ENCODE data around the gene PRR36.

The PRR36 gene

GRCh38 chr19:7871437-7872305 is 2.5 kb downstream of the PRR36 start:
- DNase-seq: peak; percentile 75

- DNase-seq: peak; percentile 29
Measured at GRCh38 chr19:7870571-7871436, 3.4 kb downstream of the PRR36 start.

GRCh38 chr19:7869910-7870511 is 4.2 kb downstream of the PRR36 start:
- peak; percentile 72 for DNase-seq

- DNase-seq: peak; percentile 77
Measured at GRCh38 chr19:7869453-7869909, 4.7 kb downstream of the PRR36 start.

GRCh38 chr19:7868671-7869452 is 5.3 kb downstream of the PRR36 start:
- DNase-seq: peak; percentile 89

- peak; percentile 39 for DNase-seq
Measured at GRCh38 chr19:7868326-7868670, 5.9 kb downstream of the PRR36 start.

GRCh38 chr19:7867092-7867844 is 6.9 kb downstream of the PRR36 start:
- DNase-seq: no peak

- no peak for DNase-seq
Measured at GRCh38 chr19:7866399-7867091, 7.6 kb downstream of the PRR36 start.

GRCh38 chr19:7865262-7865911 is 8.8 kb downstream of the PRR36 start:
- DNase-seq: peak; percentile 15

GRCh38 chr19:7864690-7865074 is 9.5 kb downstream of the PRR36 start:
- DNase-seq: no peak

- no peak for DNase-seq
Measured at GRCh38 chr19:7863971-7864689, 10.1 kb downstream of the PRR36 start.

- DNase-seq: peak; percentile 24
Measured at GRCh38 chr19:7863157-7863970, 10.8 kb downstream of the PRR36 start.

GRCh38 chr19:7862413-7862951 is 11.7 kb downstream of the PRR36 start:
- DNase-seq: peak; percentile 81

GRCh38 chr19:7861619-7862412 is 12.4 kb downstream of the PRR36 start:
- DNase-seq: no peak

GRCh38 chr19:7860714-7861618 is 13.2 kb downstream of the PRR36 start:
- no peak for DNase-seq

GRCh38 chr19:7859831-7860713 is 14.1 kb downstream of the PRR36 start:
- DNase-seq: no peak

Data from CD4-positive, alpha-beta T cell treated with Interleukin-6 for 4 hours (primary cell).